GM21717 (cell line): ENCODE measurements around the gene KRTAP9-2.
"Not testable (repeated sequence)": the region's sequence is repeated elsewhere in the genome, so short reads cannot be mapped to it uniquely, and the experiment has no call there.

Experiments
- ATAC-seq: cut with Tn5 transposase; IDR thresholded peaks from one replicate; pipeline ENCODE4 v1.9.1; 2021; ENCODE audit warnings: mild to moderate bottlenecking, moderate library complexity; ENCODE audit not compliant: unreplicated experiment

KRTAP9-2 gene, protein sequence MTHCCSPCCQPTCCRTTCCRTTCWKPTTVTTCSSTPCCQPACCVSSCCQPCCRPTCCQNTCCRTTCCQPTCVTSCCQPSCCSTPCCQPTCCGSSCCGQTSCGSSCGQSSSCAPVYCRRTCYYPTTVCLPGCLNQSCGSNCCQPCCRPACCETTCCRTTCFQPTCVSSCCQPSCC

DNA sequence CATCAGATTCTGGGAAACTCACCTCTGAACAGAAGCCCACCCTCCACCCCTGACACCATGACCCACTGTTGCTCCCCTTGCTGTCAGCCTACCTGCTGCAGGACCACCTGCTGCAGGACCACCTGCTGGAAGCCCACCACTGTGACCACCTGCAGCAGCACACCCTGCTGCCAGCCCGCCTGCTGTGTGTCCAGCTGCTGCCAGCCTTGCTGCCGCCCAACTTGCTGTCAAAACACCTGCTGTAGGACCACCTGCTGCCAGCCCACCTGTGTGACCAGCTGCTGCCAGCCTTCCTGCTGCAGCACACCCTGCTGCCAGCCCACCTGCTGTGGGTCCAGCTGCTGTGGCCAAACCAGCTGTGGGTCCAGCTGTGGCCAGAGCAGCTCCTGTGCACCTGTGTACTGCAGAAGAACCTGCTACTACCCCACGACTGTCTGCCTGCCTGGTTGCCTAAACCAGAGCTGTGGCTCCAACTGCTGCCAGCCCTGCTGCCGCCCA is at the start of gene KRTAP9-2:
KRTAP9-2 (plus strand) TSS at position 51 of the 498 bp plus-strand sequence; CDS start at position 58, 7 bp downstream.
- ATAC-seq = not testable (repeated sequence)

DNA sequence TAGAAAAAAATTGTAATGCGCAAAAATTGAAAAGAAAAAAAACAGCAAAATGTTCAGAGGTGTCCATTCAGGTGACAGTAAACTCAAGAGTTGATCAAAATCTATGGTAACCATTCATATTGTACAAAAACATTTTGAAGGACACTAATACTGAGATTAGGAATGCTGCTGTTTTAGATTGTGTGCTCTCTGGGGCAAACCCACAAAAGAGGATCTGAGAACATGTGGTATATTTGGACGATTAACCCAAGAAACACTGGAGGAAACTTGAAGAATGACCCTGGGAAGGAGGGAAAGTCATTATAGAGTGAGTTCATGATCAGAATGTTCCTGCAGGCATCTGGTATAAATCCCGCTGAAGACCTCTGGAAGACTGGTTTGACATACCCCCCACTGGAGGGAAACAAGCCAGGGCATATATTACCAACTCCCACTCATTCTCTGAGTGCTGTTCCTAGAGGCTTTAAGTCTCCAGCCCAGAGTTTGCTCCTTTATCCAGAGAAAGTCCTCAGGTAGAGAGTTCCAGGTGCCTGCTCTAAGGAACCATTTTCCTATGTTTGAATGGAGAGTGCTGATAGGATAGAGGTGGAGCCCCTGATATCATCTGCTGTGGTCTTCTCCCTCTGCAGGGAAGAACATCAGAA is 49.6 kb upstream of the KRTAP9-2 start:
- ATAC-seq = no peak

DNA sequence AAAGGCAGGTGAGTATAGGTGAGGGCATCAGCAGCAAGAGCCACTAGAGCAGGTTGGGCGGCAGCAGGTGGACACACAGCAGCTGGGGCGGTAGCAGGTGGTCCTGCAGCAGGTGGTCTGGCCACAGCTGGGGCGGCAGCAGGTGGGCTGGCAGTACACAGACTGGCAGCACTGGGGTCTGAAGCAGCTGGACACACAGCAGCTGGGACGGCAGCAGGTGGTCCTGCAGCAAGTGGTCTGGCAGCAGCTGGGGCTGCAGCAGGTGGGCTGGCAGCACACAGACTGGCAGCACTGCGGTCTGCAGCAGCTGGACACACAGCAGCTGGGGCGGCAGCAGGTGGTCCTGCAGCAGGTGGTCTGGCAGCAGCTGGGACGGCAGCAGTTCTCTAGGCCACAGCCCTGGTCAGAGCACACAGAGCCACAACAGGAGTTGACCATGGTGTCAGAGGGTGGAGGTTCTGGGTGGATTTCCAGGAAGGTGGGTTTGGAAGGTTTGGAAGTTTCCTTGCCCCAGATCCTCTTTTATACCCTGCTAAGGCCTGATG is 48.6 kb upstream of the KRTAP9-2 start, which contains the start of gene KRTAP4-2:
KRTAP4-2 (minus strand) TSS at position 495 of the 545 bp plus-strand sequence; CDS start at position 438, 57 bp downstream.
- ATAC-seq = no peak

DNA sequence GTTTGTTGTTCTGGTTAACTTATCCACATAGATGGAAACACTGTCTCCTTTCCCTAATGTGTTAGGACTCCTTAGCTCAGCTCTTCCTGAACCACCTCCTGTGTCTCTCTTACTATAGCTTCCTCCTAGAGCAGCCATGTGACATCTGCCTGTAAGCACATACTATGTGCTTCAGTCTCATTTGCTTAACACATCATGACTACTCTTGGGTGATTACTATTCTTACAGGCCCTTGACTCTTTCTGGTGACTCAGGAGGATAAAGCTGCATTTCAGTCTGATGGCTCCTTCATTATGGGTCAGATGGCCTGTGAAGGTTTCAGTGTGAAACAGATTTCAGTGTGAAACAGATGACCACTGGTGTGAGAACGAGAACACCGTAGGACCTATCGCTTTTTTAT is 48.1 kb upstream of the KRTAP9-2 start:
- no peak for ATAC-seq

DNA sequence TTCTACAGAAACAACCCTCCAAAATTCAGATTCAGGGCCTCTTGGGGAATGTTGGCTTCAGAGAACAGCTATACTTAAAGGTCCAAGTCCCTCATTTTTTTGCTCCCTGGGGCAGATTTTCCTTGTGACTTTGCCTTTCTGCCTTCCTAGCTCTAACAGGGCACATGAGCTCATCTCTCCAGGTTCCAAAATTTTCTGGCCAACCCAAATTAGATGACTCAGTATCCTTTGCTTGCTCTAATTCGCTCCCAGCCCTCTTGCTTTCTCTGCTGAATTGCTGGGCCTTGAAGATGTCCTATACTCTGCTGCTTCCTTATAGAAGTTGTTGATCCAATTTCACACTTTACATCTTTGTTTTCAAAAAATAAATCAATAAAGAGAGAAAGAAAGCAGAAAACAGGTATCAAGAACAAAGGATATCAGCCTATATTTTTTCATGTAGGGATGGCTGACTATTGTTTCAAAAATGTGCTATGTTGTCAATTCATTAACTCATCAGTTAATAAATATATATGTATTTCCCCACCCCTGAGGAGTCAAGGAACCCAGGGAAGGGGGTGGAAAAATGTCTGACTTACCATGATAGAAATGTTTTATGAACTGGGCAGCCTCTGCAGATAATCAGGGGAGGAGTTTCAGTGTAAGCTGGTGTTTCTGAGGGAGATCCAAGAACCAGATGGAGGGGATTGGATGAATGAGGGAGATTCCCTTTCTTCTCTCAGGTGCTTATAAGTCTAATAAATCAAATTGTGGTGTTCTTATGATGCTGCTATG is 47.4 kb upstream of the KRTAP9-2 start:
- ATAC-seq = no peak

DNA sequence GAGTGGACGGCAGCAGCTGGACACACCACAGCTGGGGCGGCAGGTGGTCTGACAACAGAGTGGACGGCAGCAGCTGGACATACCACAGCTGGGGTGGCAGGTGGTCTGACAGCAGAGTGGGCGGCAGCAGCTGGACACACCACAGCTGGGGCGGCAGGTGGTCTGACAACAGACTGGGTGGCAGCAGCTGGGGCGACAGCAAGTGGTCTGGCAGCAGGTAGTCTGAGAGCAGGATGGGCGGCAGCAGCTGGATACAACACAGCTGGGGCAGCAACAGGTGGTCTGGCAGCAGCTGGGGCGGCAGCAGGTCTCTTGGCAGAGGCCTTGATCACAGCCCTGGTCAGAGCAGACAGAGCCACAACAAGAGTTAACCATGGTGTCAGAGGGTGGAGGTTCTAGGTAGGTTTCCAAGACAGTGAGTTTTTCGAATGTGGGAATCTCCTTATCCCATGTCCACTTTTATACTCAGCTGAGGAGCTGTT is 41.9 kb upstream of the KRTAP9-2 start, which contains the start of gene KRTAP4-1:
KRTAP4-1 (minus strand) TSS at position 432 of the 482 bp plus-strand sequence; CDS start at position 375, 57 bp downstream.
- ATAC-seq = no peak

DNA sequence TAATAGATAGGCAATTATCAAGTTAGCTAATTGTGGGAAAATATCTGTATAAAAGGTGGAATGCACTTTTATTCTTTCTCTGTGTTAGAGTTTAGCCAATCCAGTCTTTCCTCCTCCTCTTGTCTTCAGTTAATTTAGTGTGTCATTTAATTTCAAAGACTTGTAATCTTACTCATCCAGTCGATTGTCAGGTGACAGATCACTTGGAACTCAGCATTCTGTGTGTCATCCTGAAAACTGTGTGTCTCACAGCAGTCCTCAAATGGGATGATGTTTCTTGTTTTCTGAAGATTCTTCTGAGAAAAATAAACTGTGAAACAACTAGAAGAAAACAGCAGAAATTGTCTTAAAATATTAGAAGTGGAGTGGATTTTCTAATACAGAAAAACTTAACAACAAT is 41.4 kb upstream of the KRTAP9-2 start:
- ATAC-seq = no peak

DNA sequence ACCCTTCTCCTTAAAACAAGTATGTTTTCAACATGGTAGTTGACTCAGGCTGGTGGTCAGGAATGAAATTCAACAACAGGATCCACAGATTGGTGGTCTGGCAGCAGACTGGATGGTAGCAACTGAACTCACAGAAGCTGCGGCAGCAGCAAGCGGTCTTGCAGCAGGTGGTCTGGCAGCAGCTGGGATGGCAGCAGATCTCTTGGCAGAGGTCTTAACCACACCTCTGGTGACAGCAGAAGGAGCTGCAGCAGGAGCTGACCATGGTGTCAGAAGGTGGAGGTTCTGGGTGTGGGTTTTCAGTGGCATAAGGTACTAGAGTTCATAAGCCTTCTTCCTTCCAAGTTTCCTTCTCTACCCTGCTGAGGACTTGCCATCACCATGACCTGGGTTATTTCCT is 39.6 kb upstream of the KRTAP9-2 start:
- ATAC-seq = no peak

DNA sequence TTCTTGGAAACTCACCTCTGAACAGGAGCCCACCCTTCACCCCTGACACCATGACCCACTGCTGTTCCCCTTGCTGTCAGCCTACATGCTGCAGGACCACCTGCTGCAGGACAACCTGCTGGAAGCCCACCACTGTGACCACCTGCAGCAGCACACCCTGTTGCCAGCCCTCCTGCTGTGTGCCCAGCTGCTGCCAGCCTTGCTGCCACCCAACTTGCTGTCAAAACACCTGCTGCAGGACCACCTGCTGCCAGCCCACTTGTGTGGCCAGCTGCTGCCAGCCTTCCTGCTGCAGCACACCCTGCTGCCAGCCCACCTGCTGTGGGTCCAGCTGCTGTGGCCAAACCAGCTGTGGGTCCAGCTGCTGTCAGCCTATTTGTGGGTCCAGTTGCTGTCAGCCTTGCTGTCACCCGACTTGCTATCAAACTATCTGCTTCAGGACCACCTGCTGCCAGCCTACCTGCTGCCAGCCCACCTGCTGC is 36.6 kb upstream of the KRTAP9-2 start, which contains the start of gene KRTAP9-1:
KRTAP9-1 (plus strand) TSS at position 51 of the 482 bp plus-strand sequence; CDS start at position 51, 0 bp downstream.
- ATAC-seq = not testable (repeated sequence)

DNA sequence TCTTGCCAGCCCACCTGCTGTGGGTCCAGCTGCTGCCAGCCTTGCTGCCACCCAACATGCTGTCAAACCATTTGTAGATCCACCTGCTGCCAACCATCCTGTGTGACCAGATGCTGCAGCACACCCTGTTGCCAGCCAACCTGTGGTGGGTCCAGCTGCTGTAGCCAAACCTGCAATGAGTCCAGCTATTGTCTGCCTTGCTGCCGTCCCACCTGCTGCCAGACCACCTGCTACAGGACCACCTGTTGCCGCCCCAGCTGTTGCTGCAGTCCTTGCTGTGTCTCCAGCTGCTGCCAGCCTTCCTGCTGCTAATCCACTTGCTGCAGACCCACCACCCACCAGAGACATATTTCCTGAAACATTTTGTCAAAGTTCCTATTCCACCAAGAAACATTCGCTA is 36.1 kb upstream of the KRTAP9-2 start:
- ATAC-seq = no peak

DNA sequence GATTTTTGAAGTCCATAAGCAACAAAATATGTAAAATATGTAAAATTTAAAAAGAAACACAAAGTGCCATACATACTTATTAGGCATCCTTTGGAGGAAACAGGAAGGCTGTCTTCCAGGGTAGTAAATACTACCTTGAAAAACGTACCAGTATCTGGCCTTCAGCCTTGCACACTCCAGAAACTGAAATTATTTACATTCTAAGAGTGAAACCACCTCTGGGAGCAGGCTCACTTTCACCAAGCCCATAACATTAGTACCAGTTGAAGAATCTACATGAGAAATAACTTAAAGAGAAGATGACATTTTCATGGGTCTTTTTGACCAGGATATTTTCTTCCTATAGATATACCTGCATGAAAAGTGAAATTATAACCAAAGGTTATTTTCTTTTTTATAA is 30.4 kb upstream of the KRTAP9-2 start:
- ATAC-seq = no peak

DNA sequence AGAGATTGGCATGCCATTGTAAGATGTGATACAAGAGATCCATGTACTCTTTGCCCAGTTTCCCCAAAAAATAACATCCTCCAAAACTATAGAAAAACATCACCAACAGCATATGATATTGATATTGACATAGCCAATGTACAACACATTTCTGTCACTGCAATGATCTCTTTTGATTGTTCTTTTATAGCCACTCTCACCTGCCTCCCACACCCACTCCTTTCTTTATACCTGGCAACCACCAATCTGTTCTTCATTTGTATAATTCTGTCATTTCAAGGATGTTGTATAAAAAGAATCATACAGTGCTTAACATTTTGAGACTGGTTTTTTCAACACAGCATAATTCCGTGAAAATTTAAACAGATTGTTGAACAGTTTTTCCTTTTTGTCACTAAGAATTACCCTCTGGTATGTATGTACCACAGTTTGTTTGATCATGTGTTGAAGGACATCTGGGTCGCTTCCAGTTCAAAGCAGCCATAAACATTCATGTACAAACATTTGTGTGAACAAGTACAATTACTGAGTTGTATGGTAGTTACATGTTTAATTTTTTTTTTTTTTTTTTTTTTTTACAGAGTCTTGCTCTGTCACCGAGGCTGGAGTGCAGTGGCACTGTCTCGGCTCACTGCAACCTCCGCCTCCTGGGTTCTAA is 26.9 kb upstream of the KRTAP9-2 start:
- ATAC-seq = no peak

DNA sequence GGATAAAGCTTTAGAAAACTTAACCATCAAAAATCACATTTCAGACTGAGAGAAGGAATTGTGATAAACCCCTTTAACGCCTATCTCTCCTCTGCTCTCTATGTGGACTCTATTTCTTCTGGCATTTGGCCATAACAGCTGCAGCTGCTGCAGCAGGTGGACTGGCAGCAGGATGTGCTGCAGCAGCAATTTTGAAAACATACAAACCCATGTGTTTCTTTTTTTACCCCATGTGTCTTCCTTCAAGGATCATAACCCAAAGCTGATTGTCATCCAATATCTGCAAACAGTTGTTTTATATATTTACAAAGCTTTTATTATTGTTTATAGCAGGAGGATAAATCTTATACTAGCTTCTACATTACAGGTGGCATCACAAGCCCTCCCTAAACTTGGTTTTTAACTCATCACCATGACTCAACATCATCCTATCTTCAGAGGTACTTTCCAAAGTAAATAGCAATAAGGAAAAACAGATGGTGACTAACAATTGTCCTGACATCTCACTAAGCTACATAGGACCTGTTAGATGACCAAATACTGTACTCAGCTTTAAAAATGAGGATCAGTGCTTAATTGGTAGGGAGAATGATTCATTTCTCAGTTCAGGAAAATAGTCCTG is 14.5 kb upstream of the KRTAP9-2 start:
- ATAC-seq = no peak

DNA sequence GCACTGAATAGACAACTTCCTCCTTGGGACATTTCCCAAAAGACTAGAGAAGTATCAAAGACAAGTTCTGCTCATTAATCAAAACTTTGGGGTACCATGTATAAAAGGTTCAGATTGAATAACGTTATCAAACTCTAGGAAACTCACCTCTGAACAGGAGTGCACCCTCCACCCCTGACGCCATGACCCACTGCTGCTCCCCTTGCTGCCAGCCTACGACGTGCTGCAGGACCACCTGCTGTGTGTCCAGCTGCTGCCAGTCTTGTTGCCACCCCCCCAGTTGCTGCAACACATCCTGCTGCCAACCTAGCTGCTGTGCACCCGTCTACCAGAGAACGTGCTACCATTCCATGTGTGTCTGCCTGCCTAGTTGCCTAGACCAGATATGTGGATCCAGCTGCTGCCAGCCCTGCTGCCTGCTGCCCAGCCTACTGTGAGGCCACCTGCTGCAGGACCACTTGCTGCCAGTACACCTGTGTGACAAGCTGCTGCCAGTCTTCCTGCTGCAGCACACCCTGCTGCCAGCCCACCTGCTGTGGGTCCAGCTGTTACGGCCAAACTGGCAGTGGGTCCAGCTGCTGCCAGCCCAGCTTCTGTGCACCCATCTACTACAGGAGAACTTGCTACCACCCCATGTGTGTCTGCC is 13.8 kb upstream of the KRTAP9-2 start:
- ATAC-seq = no peak

DNA sequence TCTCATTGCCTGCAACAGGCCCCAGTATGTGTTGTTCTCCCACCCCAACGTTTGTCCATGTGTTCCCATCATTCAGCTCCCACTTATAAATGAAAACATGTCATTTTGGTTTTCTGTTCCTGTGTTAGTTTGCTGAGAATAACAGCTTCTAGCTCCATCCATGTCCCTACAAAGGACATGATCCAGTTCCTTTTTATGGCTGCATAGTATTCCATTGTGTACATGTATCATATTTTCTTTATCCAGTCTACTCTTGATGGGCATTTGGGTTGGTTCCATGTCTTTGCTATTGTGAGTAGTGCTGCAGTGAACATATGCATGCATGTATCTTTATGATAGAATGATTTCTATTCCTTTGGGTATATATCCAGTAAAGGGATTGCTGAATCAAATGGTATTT is 10.8 kb upstream of the KRTAP9-2 start:
- ATAC-seq = no peak

DNA sequence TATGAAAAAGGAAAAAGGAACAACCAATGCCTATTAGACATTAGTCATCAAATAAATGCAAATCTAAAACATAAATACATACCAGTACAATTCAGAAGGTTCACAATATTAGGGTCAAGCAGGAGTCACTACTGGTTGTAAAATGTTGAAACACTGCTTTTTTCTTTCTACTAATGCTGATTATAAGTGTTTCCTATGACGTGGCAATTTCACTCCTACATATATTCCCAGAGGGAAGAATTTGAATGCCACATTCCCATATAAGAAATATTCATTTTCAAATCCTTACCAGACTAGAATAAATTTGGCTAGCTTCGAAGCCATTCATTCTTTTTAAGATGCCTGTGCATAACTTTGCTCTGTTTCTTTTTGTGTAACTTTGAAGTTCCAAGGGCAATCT is 2.6 kb upstream of the KRTAP9-2 start:
- ATAC-seq = no peak

DNA sequence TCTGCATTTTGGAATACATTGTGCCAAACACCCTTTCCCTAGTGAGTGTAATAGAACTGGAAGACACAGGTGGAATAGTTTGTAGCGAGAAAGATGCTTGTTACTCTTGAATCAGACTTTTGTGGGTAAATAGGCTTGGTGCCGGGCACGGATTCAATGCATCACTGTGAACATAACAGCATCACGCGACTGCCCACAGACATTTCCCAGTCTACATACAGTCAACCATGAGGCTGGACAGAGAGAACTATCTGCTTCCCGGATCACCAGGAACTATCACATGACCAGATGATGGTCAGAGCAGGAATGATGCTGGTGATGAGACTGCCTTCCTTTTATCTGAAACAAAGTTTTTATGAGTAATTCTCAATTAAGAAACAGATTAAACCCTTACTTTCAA is 397 bp upstream of the KRTAP9-2 start:
- no peak for ATAC-seq

DNA sequence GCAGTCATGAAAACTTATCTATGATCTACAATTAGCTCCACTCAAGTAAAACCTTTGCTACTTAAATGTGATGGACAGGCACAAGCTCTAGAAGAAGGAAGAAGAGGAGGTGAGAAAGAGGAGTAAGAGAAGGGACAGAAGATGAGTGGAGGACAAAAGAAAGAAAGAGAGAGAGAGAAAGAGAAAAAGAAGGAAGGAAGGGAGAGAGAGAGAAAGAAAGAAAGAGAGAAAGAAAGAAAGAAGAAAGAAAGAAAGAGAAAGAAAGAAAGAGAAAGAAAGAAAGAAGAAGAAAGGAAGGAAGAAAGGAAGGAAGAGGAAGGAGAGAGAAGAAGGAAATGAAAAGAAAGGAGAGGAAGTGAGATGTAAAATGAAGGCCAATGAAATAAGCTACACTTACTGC is 3.6 kb downstream of the KRTAP9-2 start:
- no peak for ATAC-seq

DNA sequence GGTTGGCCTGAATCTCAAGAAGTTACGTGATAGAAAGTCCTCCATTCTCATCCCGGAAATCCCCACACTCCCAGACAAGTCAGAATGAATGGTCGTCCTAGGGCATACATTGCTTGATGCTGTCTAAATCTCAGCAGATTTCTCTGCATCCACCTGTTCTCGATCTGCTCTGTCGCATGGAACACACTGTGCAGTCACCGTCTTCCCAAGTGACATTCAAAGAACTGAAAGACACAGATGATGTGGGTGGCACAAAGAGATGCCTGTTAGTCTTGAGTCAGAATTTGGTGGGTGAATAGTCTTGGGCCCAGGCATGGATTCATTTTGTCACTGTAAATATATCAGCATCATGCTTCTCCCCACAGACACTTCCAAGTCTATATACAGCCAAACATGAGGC is 5.3 kb downstream of the KRTAP9-2 start:
- no peak for ATAC-seq
